ENCODE measurements around the gene COX15.

DNA sequence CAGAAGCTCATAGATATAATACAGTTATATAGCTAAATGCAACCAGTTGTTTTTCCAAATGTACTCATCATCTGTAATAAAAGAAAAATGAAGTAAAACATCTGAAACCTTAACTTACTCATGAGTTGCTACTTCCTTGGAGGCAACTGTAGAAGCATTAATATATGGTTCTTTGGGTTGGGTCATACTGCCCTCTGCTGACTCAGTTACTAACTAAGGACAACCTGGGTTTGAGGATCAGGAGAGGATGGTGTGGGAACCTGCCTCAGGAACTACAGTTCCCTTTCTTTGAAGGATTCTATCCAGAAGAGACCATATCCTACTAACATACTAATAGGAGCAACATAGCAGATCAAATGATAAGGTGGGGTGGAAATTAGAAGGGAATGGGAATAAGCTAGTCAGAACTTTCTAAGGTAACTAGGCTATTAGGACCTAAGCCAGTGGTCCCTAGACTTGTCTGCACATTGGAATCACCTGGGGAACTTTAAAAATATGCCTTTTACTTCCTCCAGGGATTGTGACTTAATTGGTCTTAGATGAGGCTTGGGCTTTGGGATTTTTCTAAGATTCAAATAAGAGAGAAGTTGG, 20.7 kb downstream of the COX15 start:
- TF ChIP-seq, protein P1, sequence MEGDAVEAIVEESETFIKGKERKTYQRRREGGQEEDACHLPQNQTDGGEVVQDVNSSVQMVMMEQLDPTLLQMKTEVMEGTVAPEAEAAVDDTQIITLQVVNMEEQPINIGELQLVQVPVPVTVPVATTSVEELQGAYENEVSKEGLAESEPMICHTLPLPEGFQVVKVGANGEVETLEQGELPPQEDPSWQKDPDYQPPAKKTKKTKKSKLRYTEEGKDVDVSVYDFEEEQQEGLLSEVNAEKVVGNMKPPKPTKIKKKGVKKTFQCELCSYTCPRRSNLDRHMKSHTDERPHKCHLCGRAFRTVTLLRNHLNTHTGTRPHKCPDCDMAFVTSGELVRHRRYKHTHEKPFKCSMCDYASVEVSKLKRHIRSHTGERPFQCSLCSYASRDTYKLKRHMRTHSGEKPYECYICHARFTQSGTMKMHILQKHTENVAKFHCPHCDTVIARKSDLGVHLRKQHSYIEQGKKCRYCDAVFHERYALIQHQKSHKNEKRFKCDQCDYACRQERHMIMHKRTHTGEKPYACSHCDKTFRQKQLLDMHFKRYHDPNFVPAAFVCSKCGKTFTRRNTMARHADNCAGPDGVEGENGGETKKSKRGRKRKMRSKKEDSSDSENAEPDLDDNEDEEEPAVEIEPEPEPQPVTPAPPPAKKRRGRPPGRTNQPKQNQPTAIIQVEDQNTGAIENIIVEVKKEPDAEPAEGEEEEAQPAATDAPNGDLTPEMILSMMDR (IDR thresholded peaks at IDR 0.05), result peak; percentile 31 to 35
- no peak for TF ChIP-seq POLR2A (IDR thresholded peaks at IDR 0.05)

Data from suprapubic skin (tissue), 3 donors.